GM18951 (cell line): Measurements from ENCODE around the gene QRICH2.
"Not testable (repeated sequence)": the region's sequence is repeated elsewhere in the genome, so short reads cannot be mapped to it uniquely, and the experiment has no call there.

Experiments used
- POLR2A ChIP-seq: IDR thresholded peaks from 4 replicates; pipeline ENCODE4 v1.6.1; 2011; ENCODE audit warnings: mild to moderate bottlenecking; ENCODE audit not compliant: insufficient read length, insufficient read depth; ENCODE audit errors: extremely low read depth
- in situ Hi-C: fragments of 300-500 bp; cut with MboI; formaldehyde crosslinking; loops from one replicate; pipeline ENCODE4 v1.12.0; 2022; ENCODE audit warnings: low sequenced_read_pairs, mixed read lengths, inconsistent platforms; ENCODE audit not compliant: unreplicated experiment

The QRICH2 gene

DNA sequence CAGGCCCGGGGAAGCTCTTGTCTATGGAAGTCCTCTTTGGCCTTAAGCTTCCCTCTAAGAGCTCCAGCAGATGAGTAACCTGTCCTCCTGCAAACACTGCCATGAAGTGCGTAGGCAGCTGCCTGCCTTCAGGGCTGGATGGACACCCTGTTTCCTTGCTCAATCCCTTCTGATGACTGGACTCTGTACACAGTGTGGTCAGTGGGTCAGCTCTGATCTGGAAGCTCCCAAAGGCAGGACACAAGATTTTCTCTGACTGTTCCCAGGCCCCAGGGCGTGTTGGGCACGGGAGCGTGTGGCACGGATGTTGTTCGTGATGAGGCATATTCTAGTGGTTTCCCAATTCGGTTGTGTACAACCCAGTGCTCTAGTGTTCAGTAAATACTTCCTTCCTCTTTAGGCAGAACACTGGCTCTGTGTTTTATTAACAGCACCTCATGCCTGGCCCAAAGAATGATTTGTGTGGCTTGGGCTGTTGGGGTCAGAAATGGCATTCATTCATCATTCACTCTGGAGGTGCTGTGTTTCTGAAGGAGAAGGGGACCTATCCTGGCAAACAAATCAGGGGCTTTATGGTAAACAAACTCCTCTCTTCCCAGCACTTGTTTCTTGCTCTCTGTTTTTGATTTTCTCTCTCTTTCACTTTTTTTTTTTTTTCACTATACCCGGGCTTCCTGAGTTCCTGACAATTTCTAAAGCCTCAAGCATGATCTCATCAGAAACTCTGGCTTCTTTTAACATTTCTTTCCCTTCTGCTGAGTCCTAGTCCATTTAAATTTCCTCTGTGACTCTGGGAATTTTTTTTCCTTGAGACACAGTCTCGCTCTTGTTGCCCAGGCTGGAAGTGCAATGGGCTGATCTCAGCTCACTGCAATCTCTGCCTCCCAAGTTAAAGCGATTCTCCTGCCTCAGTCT, 55.8 kb downstream of the QRICH2 start:
- in situ Hi-C loops: no loop called here
- TF ChIP-seq POLR2A: peak; percentile 50

DNA sequence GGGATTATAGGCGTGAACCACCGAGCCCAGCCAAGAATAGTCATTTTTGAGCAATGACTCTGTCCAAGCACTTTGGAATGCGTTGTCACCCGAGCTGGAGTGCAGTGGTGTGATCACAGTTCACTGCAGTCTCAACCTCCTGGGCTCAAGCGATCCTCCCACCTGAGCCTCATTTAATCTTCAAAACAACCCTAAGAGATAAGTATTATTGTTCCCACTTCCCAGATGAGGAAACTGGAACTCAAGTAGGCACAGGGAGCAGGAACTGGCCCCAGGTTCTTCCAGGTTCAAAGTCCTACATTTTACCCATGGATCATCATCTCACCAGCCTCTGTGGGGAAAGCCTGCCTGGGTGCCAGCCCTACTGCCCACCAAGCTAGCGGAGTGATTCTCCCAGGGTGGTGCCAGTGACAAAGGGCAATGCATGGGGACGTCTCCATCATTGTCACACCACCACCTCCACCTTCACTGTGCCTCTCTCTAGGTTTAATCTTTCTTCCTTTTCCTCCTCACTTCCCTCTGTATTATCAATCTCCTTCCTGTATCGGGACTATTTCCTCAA, 56.5 kb downstream of the QRICH2 start:
- TF ChIP-seq POLR2A: no peak
- in situ Hi-C loops: no loop called here

DNA sequence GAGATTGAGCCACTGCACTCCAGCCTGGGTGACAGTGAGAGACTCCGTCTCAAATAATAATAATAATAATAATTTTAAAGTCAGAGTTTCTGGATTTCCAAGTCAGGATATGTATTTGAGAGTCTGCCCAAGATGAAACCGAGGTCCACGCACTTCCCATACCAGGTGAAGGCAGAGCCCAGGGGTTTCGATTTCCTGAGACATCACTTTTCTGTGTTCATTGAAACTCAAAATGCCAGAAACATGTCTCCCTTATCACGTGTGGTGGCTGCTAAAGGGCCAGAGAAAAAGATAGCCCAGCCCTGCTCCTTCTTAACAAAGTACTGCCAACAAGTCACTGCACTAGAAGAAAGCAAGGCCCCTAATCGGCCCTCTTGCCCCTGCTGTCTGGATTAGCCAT, 57.9 kb downstream of the QRICH2 start:
- in situ Hi-C loops: no loop called here
- no peak for TF ChIP-seq POLR2A

DNA sequence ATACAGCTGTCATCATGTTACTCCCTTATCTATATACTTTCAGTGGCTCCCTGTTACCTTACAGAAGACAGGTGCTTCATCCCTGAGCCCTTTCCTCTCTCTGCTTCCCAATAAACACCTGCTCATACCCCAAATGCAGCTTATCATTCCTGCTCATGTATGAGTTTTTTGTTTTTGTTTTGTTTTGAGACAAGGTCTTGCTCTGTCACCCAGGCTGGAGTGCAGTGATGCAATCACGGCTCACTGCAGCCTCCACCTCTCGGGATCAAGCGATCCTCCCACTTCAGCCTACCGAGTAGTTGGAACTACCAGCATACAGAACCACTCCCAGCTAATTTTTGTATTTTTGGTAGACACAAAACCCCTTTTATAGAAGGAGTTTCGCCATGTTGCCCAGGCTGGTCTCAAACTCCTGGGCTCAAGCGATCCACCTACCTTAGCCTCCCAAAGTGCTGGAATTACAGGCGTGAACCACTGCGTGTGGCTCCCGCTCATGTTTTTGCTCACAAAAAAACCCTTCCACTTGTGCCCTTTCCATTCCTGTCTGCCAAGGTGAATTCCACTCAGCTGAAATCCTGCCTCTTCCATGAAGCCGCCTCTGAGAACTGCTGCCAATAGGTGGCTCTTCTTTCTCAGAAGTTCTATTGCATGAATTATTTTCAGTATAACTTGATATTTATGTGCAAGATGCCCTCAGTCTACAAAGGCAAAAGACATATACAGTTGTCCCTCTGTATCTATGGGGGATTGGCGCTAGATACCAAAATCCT, 59.9 kb downstream of the QRICH2 start:
- TF ChIP-seq POLR2A: no peak
- in situ Hi-C loops: no loop called here

DNA sequence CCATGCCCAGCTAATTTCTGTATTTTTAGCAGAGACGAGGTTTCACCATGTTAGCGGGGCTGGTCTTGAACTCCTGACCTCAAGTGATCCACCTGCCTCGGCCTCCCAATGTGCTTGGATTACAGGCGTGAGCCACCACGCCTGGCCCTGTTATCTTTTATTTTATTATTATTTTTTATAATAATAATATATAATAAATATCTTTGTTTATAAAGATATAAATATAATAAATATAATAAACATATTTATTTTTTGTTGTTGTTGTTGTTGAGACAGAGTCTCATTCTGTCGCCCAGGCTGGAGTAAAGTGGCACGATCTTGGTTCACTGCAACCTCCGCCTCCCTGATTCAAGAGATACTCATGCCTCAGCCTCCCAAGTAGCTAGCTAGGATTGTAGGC, 60.8 kb downstream of the QRICH2 start:
- no peak for TF ChIP-seq POLR2A
- in situ Hi-C loops: no loop called here

DNA sequence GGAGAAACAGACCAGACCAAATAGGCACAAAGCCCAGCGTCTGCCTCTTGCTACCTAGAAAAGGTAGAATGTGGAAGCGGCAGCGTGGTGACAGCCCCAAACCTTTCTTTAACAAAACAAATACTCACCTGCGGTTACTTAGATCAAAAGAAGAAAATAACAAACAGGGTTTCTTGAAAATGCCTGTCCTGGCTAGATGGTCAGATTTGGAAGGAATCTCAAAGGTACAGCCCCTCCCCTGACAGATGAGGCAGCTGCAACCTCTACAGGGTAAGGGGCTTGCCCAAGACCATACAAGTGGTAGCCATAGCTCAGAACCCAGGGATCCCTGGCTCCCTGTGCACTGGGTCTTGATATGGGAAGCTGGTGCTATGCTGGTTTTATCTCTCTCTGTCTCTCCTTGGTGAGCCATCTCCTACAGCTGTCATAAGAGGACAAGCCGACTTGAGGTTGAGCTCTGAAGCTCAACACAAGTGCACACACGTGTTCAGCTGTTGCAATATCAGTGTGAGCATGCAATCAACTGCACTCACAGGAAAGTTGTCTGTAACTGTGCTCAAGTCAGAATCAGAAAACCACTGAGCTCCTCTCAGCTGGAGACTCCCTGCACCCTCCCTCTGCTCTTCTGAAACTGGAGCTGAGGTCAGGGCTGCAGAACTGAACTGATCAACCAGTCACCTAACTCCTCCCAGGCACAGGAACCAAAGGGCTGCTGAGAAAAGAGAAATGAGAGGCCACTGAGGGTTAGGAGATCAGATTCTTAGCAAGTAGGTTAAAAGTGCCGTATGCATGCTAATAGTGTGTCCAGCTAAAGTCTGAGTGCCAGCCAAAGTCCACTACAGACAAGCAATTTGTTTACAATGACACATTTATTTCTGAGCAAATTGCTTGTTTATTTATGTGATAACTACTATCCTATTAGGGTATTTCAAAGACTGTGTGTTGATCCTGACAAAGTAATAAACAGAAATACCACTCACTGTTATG, 61.7 kb downstream of the QRICH2 start:
- in situ Hi-C loops: no loop called here
- peak; percentile 56 for TF ChIP-seq POLR2A

DNA sequence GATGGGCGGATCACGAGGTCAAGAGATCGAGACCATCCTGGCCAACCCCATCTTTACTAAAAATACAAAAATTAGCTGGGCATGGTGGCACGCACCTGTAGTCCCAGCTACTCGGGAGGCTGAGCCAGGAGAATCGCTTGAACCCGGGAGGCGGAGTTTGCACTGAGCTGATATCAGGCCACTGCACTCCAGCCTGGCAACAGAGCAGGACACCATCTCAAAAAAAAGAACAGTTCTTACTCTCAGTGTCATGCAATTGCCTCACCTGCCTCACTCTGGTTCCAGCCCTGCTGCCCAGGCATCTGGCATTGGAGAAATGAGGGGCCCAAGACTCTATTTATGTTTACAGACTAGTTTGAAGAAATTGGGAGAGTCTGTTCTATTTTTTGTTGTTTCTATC, 63.4 kb downstream of the QRICH2 start:
- in situ Hi-C loops: not testable (repeated sequence)

DNA sequence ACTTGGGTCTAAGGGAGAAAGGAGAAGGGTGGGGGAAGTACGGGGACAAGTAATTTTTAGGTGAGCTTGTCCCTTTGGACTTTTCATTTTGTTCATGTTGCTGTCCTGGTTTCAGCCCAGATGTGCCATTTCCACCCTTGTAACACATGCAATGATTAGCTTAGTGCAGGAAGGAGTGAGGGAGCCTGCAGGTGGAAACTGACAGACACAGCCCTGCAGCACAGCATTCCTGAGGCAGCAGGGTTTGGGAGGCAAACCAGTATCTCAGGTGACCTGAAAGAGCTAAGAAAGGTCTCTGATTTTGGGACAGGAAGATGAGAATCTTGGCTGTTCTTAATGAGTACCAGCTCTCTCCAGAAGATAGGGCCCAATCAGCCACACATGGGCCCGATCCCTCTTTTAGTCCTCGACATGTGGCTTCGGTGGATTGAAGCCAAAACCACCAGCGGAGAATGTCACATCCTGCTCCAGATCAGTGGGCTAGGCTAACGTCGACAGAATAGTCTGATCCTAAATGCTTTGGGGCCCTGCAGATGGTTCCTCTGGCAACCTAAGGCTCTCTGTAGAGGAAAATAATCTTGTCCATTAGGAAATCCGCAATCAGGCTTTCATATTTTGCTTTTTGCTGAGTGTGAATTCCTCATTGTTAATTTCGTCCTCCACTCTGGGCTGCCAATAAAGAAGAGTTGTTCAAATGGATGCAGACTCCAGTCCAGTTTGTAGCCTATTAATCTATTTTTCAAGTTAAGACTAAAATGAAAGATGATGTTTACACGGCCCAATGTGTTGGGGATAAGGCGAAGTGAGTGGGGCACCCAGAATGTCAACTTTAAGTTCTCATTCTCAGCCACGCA, 64.0 kb downstream of the QRICH2 start:
- in situ Hi-C loops: no loop called here
- TF ChIP-seq POLR2A: no peak

DNA sequence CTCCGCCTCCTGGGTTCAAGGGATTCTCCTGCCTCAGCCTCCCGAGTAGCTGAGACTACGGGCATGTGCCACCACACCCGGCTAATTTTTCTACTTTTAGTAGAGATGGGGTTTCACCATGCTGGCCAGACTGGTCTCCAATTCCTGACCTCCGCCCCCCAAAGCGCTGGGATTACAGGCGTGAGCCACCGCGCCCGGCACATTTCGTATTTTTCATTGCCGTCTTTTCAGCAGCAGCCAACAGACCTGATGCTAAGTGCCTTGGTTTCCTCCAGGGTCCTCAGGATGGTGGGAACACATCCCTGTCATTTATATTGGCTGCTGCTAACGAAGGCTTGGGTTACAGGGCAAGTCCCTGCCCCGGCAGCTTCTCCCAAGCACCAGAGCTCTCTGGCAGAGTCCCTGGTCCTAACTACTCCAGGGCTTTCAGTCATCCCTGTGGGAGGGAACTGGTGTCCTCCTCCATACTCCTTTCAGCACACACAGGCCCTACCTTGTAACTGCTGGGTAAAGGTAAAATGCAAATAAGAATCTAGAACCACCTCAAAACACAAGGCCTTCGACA, 66.3 kb downstream of the QRICH2 start:
- no peak for TF ChIP-seq POLR2A
- in situ Hi-C loops: no loop called here

DNA sequence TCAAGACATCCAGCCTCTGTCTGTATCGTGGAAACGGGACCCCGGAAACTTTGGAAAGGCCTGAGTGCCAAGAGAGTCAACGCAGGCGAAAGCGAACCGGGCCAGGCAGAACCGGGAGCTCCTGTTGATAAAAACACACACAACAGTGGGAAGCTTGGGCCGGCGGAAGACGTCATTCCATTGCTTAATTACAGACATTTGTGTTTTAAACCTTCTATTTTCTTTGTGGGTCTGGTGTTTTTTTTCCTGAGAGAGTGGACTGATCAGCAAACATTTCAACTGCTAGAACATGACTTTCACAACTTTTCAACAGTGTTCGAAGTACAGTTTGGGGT, 66.9 kb downstream of the QRICH2 start:
- in situ Hi-C loops: no loop called here
- no peak for TF ChIP-seq POLR2A

DNA sequence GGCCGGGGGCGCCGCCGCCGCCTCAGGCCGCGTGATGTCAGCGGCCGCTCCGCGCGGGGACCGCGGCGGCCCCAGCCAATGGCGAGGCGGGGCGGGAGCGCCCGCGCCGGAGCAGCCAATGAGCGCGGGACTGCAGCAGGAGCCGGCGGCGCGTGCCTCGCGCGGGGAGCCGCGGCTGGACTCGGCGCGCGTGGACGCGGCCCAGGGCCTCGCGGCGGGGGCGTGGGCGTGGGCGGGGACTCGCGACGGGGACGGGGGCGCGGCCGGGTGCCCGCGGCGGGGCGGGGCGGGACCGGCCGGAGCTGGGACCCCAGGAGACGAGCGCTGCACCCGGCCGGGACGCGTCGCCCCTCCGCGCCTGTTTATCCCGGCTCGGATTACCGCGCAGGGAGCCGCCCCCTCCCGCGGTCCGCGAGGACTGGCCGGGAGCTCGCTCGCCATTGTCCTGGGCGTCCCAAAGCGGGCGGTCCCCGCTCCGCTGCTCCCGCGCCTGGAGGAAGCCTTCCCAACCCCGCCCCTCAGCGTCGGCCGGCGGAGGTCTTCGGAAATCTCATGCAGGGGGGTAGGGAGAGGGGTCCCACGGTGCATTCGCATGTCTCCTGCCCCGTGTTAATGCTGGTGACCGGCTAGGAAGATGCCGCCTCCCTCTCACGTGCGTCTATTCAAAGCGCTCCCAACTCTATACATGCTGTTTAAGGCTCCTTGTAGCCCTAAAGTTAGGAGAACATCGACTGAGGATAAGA, 67.4 kb downstream of the QRICH2 start, which contains the start of gene RNF157:
RNF157 (minus strand) TSS at position 33 of the 743 bp plus-strand sequence. CDS start 253 bp downstream, outside the sequence.
- in situ Hi-C loops: no loop called here
- TF ChIP-seq POLR2A: peak; percentile 49
